GM18511 (cell line): Measurements from ENCODE around the gene EDC4.
"Not testable (repeated sequence)": the region's sequence is repeated elsewhere in the genome, so short reads cannot be mapped to it uniquely, and the experiment has no call there.

ENCODE experiments used
- ATAC-seq: cut with Tn5 transposase; IDR thresholded peaks from one replicate; pipeline ENCODE4 v1.9.1; 2021; ENCODE audit warnings: mild to moderate bottlenecking, moderate library complexity; ENCODE audit not compliant: unreplicated experiment

Gene EDC4

DNA sequence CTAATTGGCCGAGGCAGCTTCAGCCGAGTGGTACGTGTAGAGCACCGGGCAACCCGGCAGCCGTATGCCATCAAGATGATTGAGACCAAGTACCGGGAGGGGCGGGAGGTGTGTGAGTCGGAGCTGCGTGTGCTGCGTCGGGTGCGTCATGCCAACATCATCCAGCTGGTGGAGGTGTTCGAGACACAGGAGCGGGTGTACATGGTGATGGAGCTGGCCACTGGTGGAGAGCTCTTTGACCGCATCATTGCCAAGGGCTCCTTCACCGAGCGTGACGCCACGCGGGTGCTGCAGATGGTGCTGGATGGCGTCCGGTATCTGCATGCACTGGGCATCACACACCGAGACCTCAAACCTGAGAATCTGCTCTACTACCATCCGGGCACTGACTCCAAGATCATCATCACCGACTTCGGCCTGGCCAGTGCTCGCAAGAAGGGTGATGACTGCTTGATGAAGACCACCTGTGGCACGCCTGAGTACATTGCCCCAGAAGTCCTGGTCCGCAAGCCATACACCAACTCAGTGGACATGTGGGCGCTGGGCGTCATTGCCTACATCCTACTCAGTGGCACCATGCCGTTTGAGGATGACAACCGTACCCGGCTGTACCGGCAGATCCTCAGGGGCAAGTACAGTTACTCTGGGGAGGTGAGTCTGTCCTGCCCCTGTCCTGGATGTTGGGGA, 36.3 kb downstream of the EDC4 start:
- ATAC-seq = no peak

DNA sequence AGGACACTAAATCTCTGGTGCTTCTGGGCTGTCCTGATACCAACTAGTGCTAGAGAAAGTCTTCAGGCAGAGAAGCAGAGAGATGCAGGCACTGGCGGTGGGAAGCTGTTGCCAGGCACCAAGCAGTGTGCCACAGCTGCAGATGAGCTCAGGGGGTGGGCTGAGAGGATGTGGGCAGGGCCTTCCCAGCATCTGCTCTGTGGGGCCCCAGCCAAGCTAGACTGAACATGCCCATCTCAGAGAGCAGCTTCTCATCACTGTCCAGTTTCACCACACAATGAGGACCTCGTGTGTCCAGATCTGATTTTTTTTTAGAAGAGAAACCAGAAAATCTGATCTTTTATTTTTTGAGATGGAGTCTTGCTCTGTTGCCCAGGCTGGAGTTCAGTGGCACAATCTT, 37.3 kb downstream of the EDC4 start:
- no peak for ATAC-seq

DNA sequence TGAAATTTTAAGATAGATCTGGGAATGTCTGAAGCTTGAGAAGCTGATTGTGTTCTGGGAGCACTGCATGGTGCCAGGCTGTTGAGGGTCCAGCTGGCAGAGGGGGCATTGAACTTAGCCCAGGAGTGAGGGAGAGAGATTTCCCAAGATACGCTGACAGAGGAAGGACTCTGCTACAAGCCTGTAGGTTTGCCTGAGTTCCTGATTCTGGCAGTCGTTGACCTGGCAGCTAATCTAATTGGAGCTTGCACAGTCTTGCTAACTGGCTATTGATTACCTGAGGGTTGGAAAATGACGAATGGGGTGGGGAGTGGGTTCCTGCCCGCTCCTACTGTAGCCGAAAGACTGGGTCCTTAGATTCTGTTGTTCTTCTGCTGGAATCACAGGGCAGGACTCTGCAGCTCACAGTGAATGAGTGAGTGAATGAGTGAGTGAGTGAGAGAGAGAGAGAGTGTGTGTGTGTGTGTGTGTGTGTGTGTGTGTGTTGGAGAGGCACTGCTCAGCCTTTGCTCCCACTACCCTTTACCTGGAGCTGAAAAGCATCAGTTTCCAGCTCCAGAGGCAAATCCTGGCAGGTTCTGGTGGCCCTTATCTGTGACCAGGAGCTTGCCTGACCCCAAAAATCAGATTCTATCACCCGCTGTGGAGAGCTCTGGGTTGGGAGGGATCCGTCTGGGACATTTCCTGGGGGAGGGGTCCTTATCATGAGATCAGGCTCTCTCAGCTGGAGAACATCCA, 42.1 kb downstream of the EDC4 start:
- ATAC-seq = no peak

DNA sequence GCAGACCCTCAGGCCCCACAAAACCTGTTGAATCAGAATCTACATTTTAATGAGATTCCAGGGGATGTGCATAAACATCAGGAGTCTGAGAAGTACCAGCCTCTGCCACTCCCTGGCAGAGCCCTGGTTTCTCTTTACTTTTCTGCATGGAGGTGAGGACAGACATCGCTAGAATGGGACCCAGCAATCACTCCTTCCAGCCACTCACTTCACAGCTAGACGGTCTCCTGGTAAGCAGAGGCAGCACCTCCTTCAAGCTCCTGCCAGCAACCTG, 42.6 kb downstream of the EDC4 start:
- not testable (repeated sequence) for ATAC-seq

DNA sequence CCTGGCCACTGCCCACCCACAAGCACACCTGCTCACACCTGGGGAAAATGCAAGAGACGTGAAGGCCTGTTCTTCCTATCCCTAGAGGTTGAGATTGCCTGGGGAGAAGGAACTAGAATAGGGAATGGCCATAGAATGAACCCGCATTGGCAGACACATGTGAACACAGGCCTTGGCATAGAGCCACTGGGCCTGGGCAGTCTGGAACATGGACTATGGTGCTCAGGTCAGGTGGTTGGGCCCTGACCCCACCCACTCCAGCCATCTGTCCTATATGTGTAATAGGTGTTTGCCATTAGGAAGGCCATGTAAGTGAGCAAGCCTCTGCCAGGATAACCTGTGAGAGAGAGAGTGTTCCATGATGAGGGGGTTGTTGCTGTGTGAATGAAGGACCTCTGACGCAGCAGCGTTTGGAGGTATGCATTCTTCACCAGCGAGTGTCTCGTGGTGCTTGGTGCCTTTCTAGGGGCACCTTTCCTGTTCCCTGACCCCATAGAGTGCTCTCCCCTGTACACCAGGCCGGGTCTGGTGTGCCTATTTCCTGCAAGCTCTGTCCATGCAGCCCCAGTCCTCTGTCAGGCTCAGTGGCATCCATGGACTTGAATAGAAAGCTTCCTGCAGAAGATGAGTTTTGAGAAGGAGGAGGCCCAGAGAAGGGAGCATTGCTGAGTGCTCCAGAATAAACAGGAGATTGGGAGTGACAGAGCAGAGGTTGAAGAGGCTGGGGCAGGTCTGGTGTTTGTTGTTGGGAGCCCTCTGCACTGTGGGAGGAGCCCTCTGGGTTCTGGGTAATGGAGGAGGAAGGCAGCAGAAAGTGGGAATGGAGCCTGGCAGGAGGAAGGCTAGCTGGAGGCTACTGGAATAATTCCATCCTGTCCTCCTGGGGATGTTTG, 43.2 kb downstream of the EDC4 start:
- ATAC-seq = no peak

DNA sequence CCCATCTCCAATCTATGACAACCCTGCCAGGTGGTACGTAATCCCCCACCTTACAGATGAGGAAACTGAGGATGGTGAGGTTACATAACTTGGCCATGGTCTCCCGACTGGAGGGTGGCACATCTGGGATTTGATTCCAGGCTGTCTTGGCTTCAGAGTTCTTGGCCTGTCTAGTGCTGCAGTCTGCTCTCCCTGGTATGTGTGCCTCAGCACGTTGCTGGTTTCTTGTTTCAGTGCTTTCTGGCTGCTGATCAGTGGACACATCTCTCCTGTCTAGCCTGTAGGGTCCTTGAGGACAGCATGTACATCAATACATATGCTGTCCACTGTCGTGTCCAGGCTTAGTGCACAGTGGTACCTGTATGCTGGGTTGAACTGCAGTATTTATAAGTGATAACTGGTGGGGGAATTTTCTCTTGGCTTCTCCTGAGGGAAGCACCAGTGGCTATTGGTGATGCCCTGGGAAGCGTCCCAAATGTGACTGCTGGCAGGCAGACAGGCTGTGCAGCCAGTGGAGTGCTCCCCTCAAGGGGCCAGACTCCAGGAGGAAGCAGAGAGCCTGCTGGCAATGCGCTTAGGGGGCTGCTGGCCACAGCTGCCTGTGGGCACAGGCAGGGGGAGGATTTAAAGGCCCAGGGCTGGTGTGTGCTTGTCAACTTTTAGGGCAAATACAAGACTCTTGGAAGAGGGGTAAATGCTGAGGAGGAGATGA, 44.4 kb downstream of the EDC4 start:
- no peak for ATAC-seq

DNA sequence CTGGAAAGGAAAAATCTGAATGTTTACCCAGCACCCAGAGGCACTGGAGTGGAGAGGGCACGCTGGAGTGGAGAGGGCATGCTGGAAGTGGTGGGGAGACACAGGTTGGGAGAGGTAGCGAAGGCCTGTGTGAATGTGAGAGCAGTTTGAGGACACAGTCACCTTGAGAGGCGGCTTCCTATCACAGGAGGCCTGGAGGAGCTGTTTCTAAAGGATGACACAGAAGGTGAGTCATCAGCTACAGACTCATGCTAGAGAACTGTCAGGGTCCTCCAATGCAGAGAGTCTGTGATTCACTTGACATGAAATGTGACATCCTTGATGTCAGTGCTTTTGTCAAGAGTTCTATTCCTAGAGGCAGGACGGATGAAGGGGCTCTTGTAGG, 45.0 kb downstream of the EDC4 start:
- ATAC-seq = no peak

DNA sequence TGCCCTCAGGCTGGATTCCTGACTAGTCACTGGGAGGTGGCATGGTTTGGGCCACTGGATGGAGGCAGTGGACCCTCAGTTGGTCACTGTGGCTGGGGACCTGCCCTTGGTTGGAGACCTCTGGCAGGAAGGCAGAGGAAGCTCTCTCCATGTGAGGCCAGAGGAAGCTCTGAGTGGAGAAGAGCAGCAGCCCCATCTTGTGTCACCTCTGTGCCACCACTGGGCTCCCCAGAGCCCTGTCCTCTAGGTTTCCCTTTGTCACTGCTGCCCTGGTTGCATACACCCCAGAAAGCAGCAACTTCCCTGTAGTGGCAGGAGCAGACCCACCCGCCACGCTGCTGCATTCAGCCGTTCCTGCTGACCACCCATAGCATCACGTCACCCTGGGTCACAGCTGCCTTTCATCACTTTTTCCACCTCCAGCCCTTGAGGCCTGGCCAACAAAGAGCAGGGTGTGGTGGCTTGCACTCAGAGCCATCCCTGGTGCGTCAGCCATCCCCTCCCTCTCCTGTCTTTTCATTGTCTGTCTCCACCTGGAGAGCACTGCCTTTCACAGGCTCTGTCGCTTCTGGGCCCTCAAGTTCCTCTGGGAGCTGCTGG, 46.9 kb downstream of the EDC4 start:
- no peak for ATAC-seq

DNA sequence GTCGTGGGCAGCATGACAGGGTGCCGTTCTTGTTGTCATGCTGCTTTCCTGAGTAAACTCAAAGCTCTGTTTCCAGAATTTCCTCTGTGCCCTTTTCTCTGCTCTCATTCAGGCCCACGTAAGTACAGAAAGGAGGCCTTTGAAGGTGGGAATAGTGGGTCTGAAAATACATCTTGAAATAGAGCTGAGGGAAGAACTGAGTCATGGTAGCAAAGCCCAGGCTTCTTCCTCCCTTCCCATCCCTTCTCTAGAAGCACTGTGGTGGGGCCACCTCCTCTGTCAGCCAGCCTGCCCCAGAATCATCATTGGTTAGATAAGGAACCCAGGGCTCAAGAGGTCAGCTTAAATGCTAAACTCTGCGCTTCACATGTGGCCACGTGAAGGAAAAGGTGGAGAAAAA, 49.4 kb downstream of the EDC4 start:
- no peak for ATAC-seq

DNA sequence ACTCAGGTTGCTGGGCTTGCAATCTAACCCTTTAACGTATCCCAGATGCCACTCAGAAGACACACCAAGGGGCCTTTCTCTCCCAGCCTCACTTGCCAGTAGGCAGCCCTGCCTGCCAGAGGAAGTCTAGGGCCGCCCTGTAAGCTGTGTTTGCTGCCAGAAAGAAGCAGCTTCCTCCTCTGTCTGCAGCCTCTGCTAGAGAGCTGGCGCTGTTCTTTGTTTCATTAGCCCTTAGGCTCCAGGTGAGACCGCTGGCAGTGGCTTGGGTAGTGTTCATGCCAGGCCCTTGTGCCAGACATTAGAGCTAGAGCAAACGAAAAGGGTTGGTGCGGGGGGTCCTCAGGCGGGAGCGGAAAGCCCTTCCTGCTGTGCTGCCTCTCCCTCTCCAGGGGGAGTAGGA, 49.9 kb downstream of the EDC4 start:
- ATAC-seq = no peak

DNA sequence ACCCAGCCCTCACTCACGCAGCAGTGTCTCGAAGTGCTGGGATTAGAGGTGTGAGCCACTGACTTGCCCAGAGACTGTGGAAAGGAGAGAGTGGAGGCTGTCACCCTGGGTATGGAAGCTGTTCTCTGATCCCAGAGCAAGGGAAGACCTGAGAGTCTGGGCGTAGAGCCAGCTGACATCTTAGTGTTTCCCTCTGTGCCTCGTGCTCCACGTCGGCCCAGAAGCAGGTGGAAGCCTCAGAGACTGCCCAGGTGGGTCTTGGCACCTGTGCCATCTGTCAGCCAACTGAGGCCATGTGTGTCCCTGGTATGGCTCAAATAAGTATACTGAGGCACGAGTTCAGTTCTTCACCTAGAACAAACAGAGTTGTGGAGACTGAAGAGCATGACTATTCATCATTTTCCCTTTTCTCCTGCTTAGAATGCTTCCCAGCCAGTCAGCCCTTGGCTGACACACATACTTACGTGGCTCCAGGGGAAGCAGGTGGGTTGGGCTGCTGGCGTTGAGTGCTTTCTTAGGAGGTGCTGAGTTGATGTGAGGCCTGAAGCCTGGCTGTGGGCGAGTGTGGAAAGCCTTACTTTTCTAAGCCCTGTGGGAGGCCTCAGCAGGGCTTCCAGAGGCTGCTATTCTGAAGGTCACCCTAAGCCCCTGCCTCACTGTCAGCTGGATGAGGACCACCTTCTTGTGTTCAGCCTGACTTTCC, 50.7 kb downstream of the EDC4 start:
- no peak for ATAC-seq

DNA sequence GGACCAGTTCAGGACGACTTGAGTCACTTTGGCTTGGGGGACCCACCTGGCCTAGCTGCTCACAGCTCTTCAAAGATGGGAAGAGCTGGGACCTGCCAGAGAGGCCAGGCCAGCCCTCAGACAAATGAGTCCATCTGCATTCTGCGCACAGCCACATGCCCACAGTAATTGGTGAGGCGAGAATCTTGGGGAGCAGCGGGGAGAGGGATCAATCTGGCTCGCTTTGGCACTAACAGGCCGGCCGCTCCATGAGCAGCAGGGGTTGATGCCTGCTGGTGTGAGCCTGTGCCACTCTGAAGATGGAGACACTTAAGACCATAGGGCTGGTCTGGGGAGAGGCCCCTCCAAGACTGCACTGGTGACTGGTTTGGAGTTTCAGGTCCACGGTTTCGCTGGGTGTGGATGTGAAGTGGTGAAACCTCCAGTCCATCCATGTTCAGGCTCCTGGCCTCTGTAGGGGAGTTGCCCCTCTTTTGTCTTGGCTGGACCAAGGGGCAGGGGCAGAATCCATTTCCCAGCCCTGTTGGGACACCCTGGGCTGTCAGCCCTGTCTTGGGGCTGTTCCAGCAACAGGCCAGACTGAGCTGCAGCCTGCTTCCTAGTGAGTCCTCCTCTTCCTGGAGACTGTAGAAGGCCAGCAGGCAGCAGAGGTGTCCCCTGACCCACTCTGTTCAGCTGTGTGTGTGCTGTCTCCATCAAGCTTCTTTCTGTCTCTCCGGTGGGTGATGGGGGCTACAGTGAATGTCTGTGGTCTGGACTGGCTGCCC, 51.5 kb downstream of the EDC4 start:
- no peak for ATAC-seq

DNA sequence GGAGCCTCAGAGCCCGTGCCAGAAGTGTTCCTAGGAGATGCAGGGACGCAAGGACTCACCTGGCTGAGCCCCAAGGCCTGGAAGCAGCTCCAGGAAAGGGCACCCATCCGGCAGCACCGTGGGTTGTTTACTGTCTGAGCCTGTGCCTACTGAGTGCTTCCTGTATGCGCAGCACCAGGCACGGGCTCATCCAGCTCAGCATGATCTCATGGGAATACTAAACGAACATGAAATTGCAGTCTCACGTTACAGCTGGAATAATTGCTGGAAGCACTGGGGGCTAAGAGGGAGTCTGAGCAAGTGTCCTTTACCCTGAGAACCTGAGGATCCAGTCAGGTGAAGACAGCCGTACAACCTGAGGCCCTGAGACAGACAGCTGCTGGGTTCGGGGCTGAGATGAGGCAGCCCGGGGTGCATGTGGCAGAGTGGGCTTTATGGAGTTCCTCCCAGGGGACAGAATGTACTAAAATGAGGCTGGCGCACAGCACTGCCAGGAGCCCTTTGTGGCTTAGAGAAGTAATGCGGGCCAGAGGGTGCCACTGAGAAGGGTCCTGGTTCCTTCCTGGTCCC, 53.4 kb downstream of the EDC4 start:
- no peak for ATAC-seq

DNA sequence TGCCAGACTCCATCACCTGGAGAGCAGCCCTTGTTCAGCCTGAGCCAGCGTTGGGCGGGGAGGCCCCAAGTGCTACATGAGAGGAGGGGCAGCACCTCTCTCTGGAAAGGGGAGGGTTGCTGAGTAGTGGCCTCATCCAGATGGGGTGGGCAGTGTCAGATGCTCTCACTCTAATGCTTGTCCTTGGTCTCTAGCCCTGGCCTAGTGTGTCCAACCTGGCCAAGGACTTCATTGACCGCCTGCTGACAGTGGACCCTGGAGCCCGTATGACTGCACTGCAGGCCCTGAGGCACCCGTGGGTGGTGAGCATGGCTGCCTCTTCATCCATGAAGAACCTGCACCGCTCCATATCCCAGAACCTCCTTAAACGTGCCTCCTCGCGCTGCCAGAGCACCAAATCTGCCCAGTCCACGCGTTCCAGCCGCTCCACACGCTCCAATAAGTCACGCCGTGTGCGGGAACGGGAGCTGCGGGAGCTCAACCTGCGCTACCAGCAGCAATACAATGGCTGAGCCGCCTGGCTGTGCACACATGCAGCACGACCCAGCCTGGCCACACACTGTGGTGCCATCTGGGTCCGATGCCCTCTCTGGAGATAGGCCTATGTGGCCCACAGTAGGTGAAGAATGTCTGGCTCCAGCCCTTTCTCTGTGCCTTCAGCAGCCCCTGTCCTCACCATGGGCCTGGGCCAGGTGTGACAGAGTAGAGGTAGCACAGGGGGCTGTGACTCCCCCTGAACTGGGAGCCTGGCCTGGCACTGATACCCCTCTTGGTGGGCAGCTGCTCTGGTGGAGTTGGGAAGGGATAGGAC, 54.5 kb downstream of the EDC4 start:
- no peak for ATAC-seq

DNA sequence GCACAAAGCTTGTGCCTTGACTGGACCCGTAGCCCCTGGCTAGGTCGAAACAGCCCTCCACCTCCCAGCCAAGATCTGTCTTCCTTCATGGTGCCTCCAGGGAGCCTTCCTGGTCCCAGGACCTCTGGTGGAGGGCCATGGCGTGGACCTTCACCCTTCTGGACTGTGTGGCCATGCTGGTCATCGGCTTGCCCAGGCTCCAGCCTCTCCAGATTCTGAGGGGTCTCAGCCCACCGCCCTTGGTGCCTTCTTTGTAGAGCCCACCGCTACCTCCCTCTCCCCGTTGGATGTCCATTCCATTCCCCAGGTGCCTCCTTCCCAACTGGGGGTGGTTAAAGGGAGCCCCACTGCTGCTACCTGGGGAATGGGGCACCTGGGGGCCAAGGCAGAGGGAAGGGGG, 55.3 kb downstream of the EDC4 start:
- no peak for ATAC-seq

DNA sequence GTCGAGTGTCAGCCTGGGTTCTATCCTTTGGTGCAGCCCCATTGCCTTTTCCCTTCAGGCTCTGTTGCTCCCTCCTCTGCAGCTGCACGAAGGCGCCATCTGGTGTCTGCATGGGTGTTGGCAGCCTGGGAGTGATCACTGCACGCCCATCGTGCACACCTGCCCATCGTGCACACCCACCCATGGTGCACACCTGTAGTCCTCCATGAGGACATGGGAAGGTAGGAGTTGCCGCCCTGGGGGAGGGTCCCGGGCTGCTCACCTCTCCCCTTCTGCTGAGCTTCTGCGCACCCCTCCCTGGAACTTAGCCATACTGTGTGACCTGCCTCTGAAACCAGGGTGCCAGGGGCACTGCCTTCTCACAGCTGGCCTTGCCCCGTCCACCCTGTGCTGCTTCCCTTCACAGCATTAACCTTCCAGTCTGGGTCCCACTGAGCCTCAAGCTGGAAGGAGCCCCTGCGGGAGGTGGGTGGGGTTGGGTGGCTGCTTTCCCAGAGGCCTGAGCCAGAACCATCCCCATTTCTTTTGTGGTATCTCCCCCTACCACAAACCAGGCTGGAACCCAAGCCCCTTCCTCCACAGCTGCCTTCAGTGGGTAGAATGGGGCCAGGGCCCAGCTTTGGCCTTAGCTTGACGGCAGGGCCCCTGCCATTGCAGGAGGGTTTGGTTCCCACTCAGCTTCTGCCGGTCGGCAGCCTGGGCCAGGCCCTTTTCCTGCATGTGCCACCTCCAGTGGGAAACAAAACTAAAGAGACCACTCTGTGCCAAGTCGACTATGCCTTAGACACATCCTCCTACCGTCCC, 55.9 kb downstream of the EDC4 start:
- ATAC-seq = no peak

DNA sequence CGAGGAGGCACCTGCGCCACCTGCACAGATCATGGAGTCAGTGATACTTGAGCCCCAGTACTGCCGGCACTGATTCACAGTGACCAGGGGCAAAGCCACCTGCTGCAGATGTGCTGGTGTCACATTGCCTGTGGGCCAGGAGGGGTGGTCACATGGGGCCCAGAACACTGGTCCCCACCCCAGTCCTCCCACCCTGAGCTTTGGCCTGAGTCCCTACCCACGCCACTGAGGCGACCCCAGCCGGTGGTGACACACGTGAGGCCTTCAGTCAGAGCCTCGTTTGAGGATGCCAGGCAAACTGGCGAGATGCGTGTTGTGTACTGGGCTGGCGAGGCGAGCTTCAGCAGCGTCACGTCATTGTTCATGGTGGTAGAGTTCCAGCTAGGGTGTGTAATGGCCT, 57.3 kb downstream of the EDC4 start:
- ATAC-seq = no peak
